LNCaP clone FGC (cell line): ENCODE data around the gene SECTM1.
"Not testable (repeated sequence)": the region's sequence is repeated elsewhere in the genome, so short reads cannot be mapped to it uniquely, and the experiment has no call there.

Experiments
- DNase-seq: peaks from one replicate; pipeline ENCODE4 v3.0.0-alpha.2; 2011; ENCODE audit warnings: low read depth
- H3K4me3 ChIP-seq: 2 replicates; pipeline ENCODE4 v1.5.1; 2011; ENCODE audit warnings: mild to moderate bottlenecking, low read depth, low read length, control low read depth
- TF ChIP-seq, protein P1 (sequence below): IDR thresholded peaks from 2 replicates; pipeline ENCODE4 v1.5.1; 2012; ENCODE audit warnings: mild to moderate bottlenecking; ENCODE audit not compliant: control insufficient read depth, insufficient read depth; ENCODE audit errors: extremely low read depth

Gene SECTM1

DNA sequence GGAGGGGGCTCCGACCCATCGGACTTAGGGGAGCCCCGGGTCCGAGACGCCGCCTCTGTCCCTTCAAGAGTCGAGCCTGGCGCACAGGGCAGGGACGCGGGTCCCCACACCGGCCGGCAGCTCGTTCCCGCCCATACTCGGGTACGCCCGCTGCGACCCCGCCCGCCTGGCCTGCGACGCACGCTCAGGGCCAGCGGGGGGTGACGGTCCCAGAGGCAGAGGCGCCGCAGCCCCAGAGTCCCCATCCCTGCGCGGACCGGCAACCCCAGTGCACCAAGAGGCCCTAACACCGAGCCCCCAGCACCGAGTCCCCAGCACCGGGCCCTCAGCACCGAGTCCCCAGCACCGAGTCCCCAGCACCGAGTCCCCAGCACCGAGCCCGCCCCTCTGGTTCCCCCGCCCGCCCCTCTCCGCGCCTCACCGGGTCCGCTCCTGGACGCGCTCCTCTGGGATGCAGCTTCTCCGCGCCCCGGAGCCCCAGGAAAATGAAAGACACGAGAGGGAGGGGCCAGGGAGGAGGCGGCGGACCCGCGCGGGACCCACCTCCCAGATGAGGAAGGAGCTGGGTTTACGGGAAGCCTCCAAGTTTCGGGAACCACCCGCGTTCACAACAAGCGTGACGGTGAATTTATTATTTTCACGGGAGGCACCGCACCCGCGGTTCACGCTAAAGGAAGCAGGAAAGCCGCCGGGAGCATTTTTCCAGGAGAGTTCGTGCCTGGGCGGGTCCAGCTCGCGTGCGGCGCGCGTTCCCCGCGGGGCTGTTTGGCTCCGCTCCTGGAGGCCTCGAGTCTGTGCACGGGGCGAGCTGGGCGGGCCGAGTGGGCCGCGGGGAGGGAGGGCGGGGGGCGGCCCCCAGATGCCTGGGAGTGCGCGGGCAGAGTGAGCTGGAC is at the start of gene SECTM1:
Gene SECTM1 (minus strand): TSS at position 488 of the 893 bp plus-strand sequence. CDS start 6,526 bp downstream, outside the sequence.
- TF ChIP-seq, protein P1, sequence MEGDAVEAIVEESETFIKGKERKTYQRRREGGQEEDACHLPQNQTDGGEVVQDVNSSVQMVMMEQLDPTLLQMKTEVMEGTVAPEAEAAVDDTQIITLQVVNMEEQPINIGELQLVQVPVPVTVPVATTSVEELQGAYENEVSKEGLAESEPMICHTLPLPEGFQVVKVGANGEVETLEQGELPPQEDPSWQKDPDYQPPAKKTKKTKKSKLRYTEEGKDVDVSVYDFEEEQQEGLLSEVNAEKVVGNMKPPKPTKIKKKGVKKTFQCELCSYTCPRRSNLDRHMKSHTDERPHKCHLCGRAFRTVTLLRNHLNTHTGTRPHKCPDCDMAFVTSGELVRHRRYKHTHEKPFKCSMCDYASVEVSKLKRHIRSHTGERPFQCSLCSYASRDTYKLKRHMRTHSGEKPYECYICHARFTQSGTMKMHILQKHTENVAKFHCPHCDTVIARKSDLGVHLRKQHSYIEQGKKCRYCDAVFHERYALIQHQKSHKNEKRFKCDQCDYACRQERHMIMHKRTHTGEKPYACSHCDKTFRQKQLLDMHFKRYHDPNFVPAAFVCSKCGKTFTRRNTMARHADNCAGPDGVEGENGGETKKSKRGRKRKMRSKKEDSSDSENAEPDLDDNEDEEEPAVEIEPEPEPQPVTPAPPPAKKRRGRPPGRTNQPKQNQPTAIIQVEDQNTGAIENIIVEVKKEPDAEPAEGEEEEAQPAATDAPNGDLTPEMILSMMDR = no peak
- H3K4me3 ChIP-seq = peak within 1 kb of the TSS; percentile 56
- no peak for DNase-seq

DNA sequence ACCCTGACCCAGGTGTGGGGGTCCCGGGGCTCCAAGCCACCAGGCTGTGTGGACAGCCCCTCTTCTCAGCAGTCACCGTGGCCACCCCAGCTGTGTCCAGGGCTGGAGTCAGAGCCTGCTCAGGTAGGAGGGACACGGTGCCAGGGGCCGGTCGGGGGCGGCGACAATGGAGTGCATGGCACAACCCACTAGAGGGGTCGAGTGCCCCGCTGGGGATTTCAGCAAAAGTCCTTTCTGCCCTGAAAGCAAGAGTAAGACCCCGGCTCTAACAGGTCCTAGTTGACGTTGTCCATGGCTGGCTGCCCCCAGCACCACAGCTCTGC is 49.3 kb upstream of the SECTM1 start:
- H3K4me3 ChIP-seq = no peak overlapping the region
- TF ChIP-seq, protein P1 = no peak
- no peak for DNase-seq

DNA sequence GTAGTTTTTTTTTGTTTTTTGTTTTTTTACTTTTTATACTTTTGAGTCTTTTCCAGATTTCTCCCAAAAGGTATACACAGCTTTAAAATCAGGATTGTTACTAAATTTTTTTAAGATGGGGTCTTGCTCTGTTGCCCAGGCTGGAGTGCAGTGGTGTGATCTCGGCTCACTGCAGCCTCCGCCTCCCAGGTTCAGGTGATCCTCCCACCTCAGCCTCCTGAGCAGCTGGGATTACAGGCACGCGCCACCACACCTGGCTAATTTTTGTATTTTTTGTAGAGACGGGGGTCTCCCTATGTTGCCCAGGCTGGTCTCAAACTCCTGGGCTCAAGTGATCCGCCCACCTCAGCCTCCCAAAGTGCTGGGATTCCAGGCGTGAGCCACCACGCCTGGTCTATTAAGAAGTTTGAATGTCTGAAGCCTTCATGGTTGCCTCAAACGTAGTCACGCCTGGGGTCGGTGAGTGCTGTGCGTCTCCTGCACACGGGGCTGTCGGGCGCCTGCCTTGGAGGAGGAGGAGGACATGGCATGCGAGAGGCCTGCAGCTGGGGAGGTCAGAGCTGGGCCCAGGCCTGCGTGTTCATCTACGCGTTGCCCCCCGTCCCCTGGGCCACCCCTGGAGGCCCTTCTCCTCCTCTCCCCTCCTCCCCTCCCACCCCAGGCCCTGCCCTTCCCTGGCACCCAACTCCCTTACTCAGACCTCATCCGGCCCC is 48.8 kb upstream of the SECTM1 start:
- DNase-seq, H3K4me3 ChIP-seq: not testable (repeated sequence)

DNA sequence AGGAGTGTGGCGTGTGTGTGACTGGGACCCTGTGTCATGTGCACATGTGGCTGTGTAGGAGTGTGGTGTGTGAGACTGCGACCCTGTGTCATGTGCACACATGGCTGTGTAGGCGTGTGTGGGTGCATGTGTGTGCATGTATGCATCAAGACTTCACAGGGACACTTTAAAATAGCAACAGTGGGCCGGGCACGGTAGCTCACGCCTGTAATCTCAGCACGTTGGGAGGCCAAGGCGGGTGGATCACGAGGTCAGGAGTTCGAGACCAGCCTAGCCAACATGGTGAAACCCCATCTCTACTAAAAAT is 48.1 kb upstream of the SECTM1 start:
- DNase-seq, H3K4me3 ChIP-seq: not testable (repeated sequence)

DNA sequence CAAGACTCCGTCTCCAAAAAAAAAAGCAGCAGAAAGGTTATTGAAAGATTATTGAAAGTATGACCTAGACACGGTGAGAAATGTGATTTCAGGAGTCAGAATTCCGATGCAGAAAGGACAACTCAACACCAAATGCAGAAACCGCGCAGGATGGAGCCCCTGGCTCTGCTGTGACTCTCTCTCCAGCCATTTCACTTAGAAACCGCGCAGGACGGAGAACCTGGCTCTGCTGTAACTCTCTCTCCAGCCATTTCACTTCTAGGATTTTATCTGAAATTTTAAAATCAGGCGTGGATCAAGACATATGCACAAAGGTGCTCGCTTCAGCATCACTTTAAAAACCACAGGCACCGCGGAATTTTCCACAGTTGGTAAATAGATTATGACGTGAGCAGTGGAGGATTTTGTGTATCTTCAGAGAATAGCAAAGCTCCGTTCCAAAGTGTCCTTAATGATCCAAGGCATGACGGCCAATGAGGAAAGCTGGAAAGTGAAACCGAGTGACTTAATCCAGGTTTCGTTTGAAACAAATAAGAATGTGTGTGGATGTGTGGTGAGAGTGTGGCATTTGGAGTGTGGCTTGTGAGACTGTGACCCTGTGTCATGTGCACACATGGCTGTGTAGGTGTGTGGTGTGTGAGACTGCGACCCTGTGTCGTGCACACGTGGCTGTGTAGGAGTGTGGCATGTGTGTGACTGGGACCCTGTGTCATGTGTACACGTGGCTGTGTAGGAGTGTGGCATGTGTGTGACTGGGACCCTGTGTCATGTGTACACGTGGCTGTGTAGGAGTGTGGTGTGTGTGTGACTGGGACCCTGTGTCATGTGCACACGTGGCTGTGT is 47.5 kb upstream of the SECTM1 start:
- TF ChIP-seq, protein P1 = no peak
- DNase-seq = no peak
- no peak overlapping the region for H3K4me3 ChIP-seq

DNA sequence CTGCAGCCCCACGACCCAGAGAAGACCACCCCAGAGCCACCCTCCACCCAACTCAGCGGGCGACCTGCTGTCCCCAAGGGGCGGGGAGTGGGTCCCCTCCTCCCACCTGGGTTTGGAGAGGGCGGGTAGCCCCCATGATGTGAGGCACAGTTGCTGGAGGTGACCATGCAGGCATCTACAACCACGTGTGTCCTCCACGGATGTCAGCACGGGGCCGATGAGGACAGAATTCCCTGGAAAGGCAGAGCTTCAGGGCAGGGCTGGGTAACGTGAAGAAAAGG is 45.1 kb upstream of the SECTM1 start:
- H3K4me3 ChIP-seq = no peak overlapping the region
- no peak for DNase-seq
- TF ChIP-seq, protein P1 = no peak

DNA sequence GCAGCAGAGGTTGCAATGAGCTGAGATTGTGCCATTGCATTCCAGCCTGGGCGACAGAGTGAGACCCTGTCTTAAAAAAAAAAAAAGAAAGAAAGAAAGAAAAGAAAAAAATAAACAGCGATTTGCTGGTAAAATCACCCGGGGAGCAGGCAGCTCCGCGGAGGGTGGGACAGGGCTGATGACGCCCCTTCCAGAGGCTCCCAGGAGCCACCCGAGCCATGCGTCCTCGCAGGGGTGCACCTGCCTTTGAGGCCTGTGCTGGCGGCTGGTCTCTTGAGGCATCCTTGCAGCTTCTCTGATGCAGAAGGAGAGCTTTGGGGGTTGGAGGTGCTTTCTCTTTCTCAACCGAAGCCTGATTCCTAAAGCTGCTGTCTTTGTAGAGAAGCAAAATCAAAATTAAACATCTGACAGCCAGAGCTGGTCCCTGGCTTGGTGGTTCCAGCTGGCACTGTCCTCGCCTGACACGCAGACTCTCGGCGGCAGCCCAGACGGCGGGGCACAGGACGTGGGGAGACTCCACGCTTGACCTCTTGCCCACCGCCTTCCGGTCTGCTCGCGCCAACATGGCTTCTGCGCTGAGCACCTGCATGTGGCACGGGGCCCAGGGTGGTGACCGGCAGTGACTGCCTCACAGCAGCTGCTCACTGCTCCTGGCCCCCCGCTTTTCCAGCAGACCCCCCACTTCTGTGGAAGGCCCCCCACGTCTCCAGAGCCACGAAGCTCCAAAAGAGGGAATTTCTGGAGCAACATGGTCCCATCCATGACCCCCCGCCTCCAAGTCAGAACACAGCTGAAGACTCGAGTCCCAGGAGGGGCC is 44.6 kb upstream of the SECTM1 start:
- DNase-seq = no peak
- TF ChIP-seq, protein P1 = no peak
- H3K4me3 ChIP-seq = no peak overlapping the region

DNA sequence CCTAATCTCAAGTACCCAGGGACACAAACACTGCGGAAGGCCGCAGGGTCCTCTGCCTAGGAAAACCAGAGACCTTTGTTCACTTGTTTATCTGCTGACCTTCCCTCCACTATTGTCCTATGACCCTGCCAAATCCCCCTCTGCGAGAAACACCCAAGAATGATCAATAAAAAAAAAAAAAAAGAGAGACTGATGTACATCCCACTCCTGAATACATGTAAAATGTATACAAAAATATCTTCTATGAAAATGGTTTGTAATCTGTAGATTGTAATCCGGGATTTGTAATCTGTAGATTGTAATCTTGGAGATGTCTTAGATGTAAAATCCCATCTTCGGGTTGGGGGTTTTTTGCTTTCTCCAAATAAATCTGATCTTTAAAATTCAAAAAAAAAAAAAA is 43.7 kb upstream of the SECTM1 start:
- DNase-seq, H3K4me3 ChIP-seq: not testable (repeated sequence)
